ENCODE measurements around the gene ACOT8.

Gene ACOT8

DNA sequence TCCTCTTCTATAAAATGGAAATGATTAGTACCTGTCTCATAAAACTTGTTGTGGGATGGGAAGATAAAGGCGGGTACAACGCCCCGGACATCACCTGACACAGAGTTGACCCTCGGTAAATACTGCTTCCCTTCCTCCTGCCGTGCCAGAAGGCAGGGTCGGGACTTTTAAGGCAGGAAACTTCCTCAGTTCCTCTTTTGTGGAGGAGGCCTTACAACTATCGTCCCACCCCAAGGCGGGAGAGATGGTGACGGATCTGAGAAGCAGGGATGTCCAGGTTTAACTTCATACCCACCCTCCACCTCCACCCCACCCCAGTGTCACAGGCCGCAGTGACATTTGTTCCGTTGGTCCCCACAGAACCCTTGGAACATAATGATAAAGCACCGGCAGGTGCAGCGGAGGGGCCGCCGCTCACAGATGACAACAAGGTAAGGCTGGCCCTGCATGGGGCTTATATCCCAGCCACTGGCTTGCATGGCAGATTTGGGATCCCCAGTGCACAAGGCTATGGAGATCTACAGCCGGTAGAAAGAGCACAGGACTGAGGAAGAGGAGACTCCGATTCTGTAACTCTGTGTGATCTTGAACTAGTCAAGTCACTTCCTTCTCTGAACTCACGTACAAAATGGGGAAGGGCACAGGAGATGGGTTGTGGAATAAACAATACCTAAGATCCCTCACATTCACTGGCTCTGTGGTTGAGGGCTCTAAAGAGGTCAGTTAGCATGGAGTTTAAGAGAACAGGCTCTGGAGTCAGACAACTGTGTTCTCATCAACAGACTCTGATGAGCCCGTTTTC lies 64.7 kb downstream of the ACOT8 start:
- no peak for DNase-seq (ENCODE audit: low read depth)
